ENCODE measurements around the gene NID2. TPM values are rescaled to one million over a fixed set of nuclear protein-coding genes. Genes with fewer than 3 reads are reported as not detected.

NID2 gene
- total RNA-seq, 2 experiments from 2014 or later = 0.13 TPM; not detected in 1

- CTCF ChIA-PET = no interaction called here
- POLR2A ChIA-PET = no interaction called here
These were observed 29.6 kb downstream of the NID2 start for GRCh38 chr14:52039124-52039815.

- POLR2A ChIA-PET = interaction anchor here (0.6 kb wide), 2 partner anchors 11 to 216 kb away, joined by 4 read pairs; no protein-coding TSS in a partner anchor
- CTCF ChIA-PET = no interaction called here
These were observed 35.7 kb downstream of the NID2 start for GRCh38 chr14:52033101-52033642.

- POLR2A ChIA-PET = no interaction called here
- CTCF ChIA-PET = interaction anchor here (0.6 kb wide), 1 partner anchor 492 kb away, joined by 3 read pairs; no protein-coding TSS in a partner anchor
These were observed 36.6 kb downstream of the NID2 start for GRCh38 chr14:52032204-52032801.

GRCh38 chr14:52031781-52032180, 37.1 kb downstream of the NID2 start:
- CTCF ChIA-PET = no interaction called here
- POLR2A ChIA-PET = no interaction called here

GRCh38 chr14:52029881-52030280, 39.0 kb downstream of the NID2 start:
- CTCF ChIA-PET = no interaction called here

GRCh38 chr14:52026901-52027300, 42.0 kb downstream of the NID2 start:
- ChIA-PET CTCF (no interaction called here), POLR2A (no interaction called here)

More at GRCh38 chr14:52029881-52030280, 39.0 kb downstream of the NID2 start:
- POLR2A ChIA-PET = no interaction called here

GRCh38 chr14:52026017-52026660, 42.7 kb downstream of the NID2 start:
- CTCF ChIA-PET = no interaction called here

GRCh38 chr14:52025310-52025709, 43.5 kb downstream of the NID2 start:
- ChIA-PET POLR2A (no interaction called here), CTCF (no interaction called here)

More at GRCh38 chr14:52026017-52026660, 42.7 kb downstream of the NID2 start:
- POLR2A ChIA-PET = no interaction called here

- ChIA-PET CTCF (no interaction called here), POLR2A (no interaction called here)
These were observed 45.3 kb downstream of the NID2 start for GRCh38 chr14:52023518-52023917.

GRCh38 chr14:52021957-52022600, 46.8 kb downstream of the NID2 start:
- POLR2A ChIA-PET = no interaction called here
- CTCF ChIA-PET = no interaction called here

GRCh38 chr14:52020866-52021717, 47.8 kb downstream of the NID2 start:
- CTCF ChIA-PET = no interaction called here
- POLR2A ChIA-PET = no interaction called here

- CTCF ChIA-PET = no interaction called here
- POLR2A ChIA-PET = no interaction called here
These were observed 48.6 kb downstream of the NID2 start for GRCh38 chr14:52020161-52020714.

GRCh38 chr14:52018970-52019369, 49.9 kb downstream of the NID2 start:
- CTCF ChIA-PET = no interaction called here
- POLR2A ChIA-PET = no interaction called here

GRCh38 chr14:52018252-52018651, 50.6 kb downstream of the NID2 start:
- POLR2A ChIA-PET = no interaction called here
- CTCF ChIA-PET = no interaction called here

- CTCF ChIA-PET = interaction anchor here (0.9 kb wide), 1 partner anchor 20 kb away, joined by 3 read pairs; no protein-coding TSS in a partner anchor
These were observed 53.3 kb downstream of the NID2 start for GRCh38 chr14:52015411-52016030.

GRCh38 chr14:52014601-52015267, 54.1 kb downstream of the NID2 start:
- CTCF ChIA-PET = no interaction called here
- POLR2A ChIA-PET = interaction anchor here (0.5 kb wide), 1 partner anchor 1869 kb away, joined by 3 read pairs; no protein-coding TSS in a partner anchor

More at GRCh38 chr14:52015411-52016030, 53.3 kb downstream of the NID2 start:
- POLR2A ChIA-PET = no interaction called here

- ChIA-PET CTCF (no interaction called here), POLR2A (interaction anchor here (0.5 kb wide), 1 partner anchor 1868 kb away, joined by 3 read pairs; no protein-coding TSS in a partner anchor)
These were observed 54.8 kb downstream of the NID2 start for GRCh38 chr14:52013984-52014600.

GRCh38 chr14:52012635-52013034, 56.2 kb downstream of the NID2 start:
- POLR2A ChIA-PET = no interaction called here
- CTCF ChIA-PET = interaction anchor here (0.8 kb wide), 1 partner anchor 120 kb away, joined by 3 read pairs; no protein-coding TSS in a partner anchor

Measured in activated CD8-positive, alpha-beta memory T cell treated with anti-CD3 and anti-CD28 coated beads for 36 hours (primary cell).